ENCODE results near the gene PLXDC2. TPM values are rescaled to one million over a fixed set of nuclear protein-coding genes. Genes with fewer than 3 reads are reported as not detected.
"Not testable (repeated sequence)": the region's sequence is repeated elsewhere in the genome, so short reads cannot be mapped to it uniquely, and the experiment has no call there.

Gene PLXDC2
- total RNA-seq, result 0.16 and 0.20 TPM in 2 replicates

DNA sequence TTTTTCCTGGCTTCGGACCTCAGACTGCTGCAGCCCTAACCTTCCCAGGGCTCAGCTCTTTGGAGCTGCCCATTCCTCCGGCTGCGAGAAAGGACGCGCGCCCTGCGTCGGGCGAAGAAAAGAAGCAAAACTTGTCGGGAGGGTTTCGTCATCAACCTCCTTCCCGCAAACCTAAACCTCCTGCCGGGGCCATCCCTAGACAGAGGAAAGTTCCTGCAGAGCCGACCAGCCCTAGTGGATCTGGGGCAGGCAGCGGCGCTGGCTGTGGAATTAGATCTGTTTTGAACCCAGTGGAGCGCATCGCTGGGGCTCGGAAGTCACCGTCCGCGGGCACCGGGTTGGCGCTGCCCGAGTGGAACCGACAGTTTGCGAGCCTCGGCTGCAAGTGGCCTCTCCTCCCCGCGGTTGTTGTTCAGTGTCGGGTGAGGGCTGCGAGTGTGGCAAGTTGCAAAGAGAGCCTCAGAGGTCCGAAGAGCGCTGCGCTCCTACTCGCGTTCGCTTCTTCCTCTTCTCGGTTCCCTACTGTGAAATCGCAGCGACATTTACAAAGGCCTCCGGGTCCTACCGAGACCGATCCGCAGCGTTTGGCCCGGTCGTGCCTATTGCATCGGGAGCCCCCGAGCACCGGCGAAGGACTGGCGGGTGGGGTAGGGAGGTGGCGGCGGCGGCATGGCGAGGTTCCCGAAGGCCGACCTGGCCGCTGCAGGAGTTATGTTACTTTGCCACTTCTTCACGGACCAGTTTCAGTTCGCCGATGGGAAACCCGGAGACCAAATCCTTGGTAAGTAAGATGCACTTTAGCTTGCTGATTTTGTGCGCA lies at the start of gene PLXDC2:
TSS of gene PLXDC2 (plus strand) at position 22 of the 820 bp plus-strand sequence.
- ATAC-seq (ENCODE audit: low read depth) (peak; percentile 45), DNase-seq (no peak)
- TF ChIP-seq, protein P1, sequence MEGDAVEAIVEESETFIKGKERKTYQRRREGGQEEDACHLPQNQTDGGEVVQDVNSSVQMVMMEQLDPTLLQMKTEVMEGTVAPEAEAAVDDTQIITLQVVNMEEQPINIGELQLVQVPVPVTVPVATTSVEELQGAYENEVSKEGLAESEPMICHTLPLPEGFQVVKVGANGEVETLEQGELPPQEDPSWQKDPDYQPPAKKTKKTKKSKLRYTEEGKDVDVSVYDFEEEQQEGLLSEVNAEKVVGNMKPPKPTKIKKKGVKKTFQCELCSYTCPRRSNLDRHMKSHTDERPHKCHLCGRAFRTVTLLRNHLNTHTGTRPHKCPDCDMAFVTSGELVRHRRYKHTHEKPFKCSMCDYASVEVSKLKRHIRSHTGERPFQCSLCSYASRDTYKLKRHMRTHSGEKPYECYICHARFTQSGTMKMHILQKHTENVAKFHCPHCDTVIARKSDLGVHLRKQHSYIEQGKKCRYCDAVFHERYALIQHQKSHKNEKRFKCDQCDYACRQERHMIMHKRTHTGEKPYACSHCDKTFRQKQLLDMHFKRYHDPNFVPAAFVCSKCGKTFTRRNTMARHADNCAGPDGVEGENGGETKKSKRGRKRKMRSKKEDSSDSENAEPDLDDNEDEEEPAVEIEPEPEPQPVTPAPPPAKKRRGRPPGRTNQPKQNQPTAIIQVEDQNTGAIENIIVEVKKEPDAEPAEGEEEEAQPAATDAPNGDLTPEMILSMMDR (IDR thresholded peaks at IDR 0.05), result no peak
- peaks cover 20% of the 10 kb centered on the region for H3K4me1 Mint-ChIP-seq
- no peaks in the 10 kb centered on the region for H3K36me3 Mint-ChIP-seq (ENCODE audit: low read depth)
- CTCF ChIA-PET, result no interaction called here
- POLR2A ChIA-PET, result no interaction called here
- peak within 1 kb of the TSS; percentile 66 for H3K4me3 Mint-ChIP-seq
- no peak within 1 kb of the TSS for H3K27ac Mint-ChIP-seq
- H3K9me3 Mint-ChIP-seq, result peaks cover 2% of the 10 kb centered on the region
- H3K27me3 Mint-ChIP-seq, result peaks cover 30% of the 10 kb centered on the region
- intact Hi-C loops (cut with micrococcal nuclease), result loop anchor here (10.0 kb wide), 2 partner anchors 188 to 1038 kb away; no protein-coding TSS in a partner anchor

DNA sequence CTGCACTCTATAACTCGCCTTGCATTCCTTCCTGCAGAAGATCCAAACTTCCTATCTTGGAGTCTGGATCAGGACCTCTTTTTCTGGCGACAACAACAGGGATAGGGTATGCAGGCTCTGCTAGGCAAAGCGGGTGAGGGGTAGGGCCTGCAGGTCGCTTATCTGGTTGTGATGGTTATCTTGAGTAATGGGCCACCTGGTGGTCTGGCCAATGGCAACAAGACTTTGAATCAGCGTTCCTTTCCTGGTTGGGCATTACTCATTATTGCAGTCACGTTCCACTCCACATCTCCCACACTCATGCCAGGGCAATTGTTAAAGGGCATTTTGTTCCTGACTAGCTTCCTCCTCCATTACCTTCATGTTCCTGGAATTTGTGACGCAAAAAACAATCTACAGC lies 48.4 kb upstream of the PLXDC2 start:
- no peaks in the 10 kb centered on the region for H3K9me3 Mint-ChIP-seq

DNA sequence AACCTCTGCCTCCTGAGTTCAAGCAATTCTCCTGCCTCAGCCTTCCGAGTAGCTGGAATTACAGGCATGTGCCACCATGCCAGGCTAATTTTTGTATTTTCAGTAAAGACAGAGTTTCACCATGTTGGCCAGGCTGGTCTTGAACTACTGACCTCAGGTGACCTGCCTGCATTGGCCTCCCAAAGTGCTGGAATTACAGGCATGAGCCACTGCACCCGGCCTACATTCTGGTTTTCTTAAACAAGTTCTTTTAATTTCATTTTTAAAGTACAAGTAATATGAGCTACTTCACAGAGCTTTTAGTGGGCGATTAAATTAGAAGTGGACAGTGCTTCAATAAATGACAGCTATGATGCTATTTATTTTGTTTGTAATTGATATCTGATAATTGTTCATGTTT lies 46.4 kb upstream of the PLXDC2 start:
- CTCF ChIA-PET; DNase-seq; H3K4me3 Mint-ChIP-seq; ATAC-seq (ENCODE audit: low read depth); H3K36me3 Mint-ChIP-seq (ENCODE audit: low read depth); H3K27ac Mint-ChIP-seq; POLR2A ChIA-PET; H3K4me1 Mint-ChIP-seq; H3K27me3 Mint-ChIP-seq; intact Hi-C loops (cut with micrococcal nuclease); H3K9me3 Mint-ChIP-seq: not testable (repeated sequence)

More for the DNA sequence above, 48.4 kb upstream of the PLXDC2 start:
- CTCF ChIA-PET, result no interaction called here
- TF ChIP-seq, protein P1 (IDR thresholded peaks at IDR 0.05), result no peak
- POLR2A ChIA-PET, result no interaction called here
- H3K27me3 Mint-ChIP-seq, result no peaks in the 10 kb centered on the region
- DNase-seq (no peak), ATAC-seq (ENCODE audit: low read depth) (no peak)
- no peaks in the 10 kb centered on the region for H3K36me3 Mint-ChIP-seq (ENCODE audit: low read depth)
- no peak overlapping the region for H3K4me3 Mint-ChIP-seq
- H3K4me1 Mint-ChIP-seq, result no peaks in the 10 kb centered on the region
- intact Hi-C loops (cut with micrococcal nuclease), result no loop called here
- no peak overlapping the region for H3K27ac Mint-ChIP-seq

DNA sequence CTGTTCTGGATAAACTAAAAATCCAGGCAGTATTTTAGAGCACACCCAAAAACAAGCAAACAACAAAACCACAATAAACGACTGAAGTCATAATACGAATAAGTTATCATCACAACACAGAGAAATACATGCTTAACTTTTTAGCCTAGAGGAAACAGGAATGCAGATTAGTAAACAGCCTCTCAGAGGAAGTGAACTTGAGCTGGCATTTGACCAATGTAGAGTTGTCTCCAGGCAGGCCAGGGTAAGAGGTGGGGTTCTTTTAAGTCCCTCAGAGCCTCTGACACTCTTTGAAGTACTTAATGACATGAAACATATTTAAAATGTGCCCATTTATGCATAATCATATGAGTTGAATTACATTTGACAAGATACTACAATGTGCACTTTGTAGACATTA lies 43.3 kb upstream of the PLXDC2 start:
- CTCF ChIA-PET, result no interaction called here

DNA sequence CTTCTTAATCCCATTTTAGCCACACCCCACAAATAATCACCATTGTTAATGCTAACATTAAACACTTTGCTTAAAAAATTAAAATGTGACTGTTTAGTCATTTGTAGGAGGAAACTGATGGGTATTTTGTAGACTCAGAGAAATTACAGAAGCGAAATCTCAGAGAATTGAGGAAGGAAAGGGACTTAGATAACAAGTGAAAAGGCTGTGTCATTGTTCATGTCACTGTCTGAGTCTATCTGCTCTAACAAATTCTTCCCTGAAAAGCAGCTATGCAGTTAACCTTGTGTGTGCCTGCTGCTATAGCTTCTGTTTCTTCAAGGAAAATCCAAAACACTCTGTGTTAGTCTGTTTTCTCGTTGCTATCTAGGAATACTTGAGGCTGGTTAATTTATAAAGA lies 40.9 kb upstream of the PLXDC2 start:
- no peak for DNase-seq
- Mint-ChIP-seq H3K9me3 (no peaks in the 10 kb centered on the region), H3K27me3 (no peaks in the 10 kb centered on the region), H3K27ac (no peak overlapping the region), H3K4me1 (no peaks in the 10 kb centered on the region), H3K4me3 (no peak overlapping the region), H3K36me3 (ENCODE audit: low read depth) (no peaks in the 10 kb centered on the region)
- TF ChIP-seq, protein P1 (IDR thresholded peaks at IDR 0.05), result no peak
- intact Hi-C loops (cut with micrococcal nuclease), result no loop called here
- POLR2A ChIA-PET, result no interaction called here
- CTCF ChIA-PET, result no interaction called here
- no peak for ATAC-seq (ENCODE audit: low read depth)

More for the DNA sequence above, 43.3 kb upstream of the PLXDC2 start:
- H3K27ac Mint-ChIP-seq, result no peak overlapping the region
- no peaks in the 10 kb centered on the region for H3K9me3 Mint-ChIP-seq
- H3K27me3 Mint-ChIP-seq, result no peaks in the 10 kb centered on the region
- no peak overlapping the region for H3K4me3 Mint-ChIP-seq
- POLR2A ChIA-PET, result no interaction called here
- TF ChIP-seq, protein P1 (IDR thresholded peaks at IDR 0.05), result no peak
- intact Hi-C loops (cut with micrococcal nuclease), result no loop called here
- ATAC-seq (ENCODE audit: low read depth) (no peak), DNase-seq (no peak)
- no peaks in the 10 kb centered on the region for H3K36me3 Mint-ChIP-seq (ENCODE audit: low read depth)
- H3K4me1 Mint-ChIP-seq, result no peaks in the 10 kb centered on the region

All from activated B cell treated with CpG ODN at 0.5 μM for 24 hours (primary cell).